ENCODE data around the gene UNC13A. TPM values are rescaled to one million over a fixed set of nuclear protein-coding genes. Genes with fewer than 3 reads are reported as not detected.
A peak's percentile ranks its signal among the peaks of the same experiment; 100 is the strongest.

The UNC13A gene
- total RNA-seq, 1 donor from 2014 or later = 0.03 TPM

DNA sequence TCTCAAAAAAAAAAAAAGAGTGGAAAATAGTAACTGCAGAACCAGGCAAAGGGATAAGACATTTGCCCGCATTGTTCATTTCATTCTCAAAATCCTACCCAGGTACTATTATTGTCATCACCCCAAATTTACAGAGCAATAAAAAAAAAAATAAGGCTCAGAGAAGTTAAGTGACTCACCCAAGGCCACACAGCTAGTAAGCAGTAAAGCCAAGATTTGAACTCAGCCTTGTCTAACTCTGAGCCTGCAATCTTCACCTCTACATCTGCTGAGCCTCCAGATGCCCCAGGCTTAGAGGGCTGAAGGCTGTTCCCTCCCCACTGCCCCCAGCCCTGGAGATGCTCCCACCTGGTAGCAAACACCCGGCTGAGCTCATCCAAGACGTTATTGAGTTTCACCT lies 61.0 kb downstream of the UNC13A start:
- DNase-seq (ENCODE audit: low read depth) = no peak

DNA sequence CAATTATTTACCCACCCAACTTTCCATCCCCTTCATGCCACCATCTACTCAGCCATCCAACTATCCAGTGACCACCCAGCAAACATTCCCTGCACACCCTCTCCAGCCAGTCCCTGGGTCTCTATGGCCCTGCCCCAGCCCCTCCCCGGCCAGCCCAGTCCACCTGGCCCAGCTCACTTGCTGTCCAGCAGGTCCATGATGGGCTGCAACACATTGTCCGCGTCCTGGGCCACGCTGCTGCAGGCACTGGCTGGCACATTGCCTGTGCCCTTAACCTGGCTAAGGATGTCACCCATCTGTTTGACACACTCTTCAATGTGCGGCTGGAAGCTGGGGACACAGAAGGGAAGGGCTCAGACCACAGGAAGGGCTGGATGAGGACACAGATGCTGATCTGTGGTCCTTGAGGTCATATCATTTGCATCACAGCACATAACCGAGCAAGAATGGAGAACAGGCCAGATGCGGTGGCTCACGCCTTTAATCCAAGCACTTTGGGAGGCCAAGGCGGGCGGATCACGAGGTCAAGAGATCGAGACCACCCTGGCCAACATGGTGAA lies 61.6 kb downstream of the UNC13A start:
- no peak for DNase-seq (ENCODE audit: low read depth)

DNA sequence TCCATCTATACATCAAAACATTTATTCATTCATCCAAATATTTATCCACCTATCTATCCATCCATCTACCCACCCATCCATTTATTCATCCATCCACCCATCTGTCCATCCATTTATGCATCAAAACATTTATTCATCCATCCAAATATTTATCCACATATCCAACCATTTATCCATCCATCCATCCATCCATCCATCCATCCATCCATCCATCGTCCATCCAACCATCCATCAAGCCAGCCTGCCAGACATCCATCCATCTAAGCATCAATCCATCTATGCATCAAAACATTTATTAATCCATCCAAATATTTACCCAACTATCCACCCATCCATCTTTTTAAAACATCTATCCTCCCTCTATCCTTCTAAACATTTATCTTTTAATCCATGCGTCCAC lies 62.2 kb downstream of the UNC13A start:
- no peak for DNase-seq (ENCODE audit: low read depth)

DNA sequence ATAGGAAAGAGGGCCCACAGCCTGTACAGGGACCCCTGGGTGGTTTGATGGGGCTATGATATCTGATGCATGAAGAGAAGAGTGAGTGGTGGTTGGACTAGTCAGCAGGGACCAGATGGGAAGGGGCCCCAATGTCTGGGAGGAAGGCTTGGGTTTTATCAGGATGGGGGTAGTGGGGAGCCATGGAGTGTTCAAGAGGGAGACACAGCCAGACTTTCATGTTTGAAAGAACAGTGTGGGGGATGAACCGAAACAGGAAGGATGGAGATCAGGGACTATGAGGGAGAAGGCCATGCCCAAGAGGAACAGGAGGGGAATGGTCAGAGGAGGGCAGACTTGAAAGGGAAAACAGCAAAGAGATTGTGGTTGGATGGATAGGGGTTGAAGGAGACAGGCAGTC lies 63.1 kb downstream of the UNC13A start:
- no peak for DNase-seq (ENCODE audit: low read depth)

DNA sequence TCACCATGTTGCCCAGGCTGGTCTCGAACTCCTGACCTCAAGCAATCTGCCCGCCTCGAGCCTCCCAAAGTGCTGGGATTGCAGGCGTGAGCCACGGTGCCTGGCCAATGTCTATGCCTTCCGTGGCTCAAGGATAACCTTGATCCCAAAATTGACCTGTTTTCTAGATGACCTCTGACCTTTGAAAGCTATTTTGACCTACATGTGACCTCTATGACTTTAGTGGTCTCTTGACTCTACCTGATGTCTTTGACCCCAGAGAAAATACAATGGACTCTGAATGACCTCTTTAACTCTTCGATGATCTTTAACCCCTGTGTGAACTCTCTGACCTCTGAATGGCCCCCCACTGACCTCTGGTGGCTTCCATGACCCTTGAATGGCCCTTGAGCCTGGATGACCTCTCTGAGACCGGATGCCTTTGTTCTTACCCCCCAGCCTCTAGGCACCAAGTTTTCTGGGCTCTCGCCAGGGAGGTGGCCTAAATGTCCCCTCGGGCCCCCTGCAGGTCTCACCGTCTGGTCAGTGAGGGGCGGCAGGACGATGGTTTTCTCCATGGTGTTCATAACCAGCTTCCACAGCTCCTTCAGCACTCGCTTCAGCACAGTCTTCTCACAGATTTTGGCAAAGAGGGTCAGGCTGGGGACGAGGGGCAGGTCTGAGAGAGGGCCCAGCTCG lies 63.7 kb downstream of the UNC13A start:
- DNase-seq (ENCODE audit: low read depth) = no peak

DNA sequence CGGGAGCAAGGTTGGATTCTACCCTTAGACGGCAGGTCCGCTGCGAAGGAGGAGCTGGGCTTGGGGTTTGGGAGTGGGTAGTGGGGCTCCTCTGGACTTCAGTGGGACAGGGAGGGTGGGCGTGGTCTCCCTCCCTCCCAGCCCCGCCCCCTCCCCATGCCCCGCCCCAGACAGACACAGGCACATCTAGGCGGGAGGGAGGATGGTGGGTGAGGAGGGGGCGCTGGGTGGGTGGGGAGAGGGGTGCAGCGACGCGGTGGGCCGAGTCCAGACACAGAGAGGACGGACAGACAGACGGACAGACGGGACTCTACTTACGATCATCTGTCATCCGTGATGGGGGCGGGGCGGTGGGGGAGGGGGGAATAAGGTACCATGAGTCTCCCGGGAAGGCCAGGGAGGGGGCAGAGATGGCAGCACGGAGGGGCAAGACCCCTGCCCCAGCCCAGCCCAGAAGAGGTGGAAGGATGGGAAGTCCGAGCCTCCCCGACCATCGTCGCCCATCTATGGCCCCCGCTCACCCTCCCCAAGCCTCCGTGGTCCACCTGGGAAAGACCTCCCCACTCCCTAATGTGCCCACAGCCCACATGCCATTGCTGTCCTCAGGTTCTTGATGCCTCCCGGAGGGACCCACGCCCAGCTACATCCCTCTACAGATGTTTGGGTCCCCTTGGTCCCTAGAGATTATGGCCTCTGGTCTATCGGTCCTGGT lies 64.8 kb downstream of the UNC13A start:
- no peak for DNase-seq (ENCODE audit: low read depth)

DNA sequence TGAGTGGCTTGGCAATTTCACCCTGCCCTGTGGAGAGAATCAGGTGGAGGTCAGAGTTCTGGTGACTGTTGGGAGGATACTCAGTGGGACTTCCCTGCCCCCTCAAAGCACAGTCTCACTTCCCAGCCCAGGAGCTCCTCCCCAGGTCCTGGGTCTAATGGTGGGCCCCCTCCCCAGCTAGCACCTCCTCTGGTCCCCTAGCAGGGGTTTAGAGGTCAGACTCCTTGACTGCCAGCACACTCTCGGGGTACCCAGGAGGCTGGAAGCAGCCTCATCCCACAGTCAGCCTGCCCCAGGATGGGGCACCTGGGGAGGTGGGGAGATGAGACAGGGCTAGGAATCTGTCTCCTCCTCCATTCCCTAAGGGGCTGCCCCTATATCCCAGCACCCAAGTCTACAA lies 67.5 kb downstream of the UNC13A start:
- no peak for DNase-seq (ENCODE audit: low read depth)

DNA sequence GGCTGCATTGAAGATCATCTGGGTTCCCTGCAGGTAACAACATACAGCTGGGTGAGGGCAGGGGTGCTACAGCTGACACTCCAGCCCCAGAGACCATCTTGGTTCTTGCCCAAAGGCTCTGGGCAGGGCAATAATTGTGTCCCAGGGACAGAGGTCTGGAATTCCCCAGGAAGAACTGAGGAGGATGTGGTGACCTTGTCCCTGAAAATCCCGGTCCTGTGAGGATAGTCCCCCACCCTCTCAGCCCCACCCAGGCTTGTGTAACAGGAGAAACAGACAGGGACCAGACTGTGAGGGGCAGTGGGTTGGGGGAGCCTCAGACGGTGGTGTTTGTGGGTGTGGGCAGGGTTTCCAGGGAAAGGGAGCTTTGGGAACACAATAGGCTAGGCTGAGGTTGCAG lies 69.2 kb downstream of the UNC13A start:
- DNase-seq (ENCODE audit: low read depth) = no peak

DNA sequence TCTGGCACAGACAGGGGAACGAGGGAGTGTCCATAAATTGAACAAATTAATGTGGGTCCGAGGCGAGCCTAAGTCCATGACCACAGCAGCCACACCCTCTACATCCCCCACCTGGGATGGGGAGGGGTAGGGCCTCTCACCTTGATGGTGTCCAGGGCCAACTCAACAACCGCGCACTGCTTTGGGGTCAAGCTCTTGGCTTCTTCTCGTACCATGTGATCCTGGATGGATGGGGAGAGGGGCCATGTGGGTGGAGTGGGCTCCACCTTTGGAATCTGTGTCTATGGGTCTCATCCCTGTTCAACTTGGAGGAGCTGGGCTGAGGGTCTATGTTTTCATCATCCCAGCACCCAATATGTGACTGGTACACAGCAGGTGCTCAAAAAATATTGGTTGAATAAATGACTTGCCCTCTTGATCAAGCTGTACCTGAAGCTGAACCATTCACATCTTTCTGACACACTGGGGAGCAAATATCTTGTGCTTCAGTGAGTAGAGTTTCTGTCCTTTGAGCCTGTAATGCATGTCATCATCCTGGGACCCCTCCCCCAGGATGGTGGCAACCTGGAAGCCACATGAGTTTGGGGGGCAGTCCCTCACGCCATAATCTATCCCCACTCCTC lies 69.8 kb downstream of the UNC13A start:
- no peak for DNase-seq (ENCODE audit: low read depth)

DNA sequence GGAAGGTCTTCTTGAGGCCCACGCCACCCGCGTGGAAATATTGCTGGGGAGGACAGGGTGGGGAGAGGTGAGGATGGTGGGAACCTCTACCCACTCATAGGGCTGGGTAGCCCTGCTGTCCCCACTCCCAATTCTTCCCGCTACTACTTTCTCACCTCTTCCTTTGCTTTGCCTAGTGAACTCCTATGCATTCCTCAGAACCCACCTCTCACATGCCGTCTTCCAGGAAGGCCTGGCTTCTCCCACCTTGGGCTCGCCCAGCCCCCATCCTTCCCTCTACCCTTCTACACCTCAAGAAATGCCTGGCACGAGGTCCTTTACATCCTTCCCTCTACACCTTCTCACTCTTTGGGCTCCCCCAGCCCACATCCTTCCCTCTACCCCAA lies 70.4 kb downstream of the UNC13A start:
- no peak for DNase-seq (ENCODE audit: low read depth)

DNA sequence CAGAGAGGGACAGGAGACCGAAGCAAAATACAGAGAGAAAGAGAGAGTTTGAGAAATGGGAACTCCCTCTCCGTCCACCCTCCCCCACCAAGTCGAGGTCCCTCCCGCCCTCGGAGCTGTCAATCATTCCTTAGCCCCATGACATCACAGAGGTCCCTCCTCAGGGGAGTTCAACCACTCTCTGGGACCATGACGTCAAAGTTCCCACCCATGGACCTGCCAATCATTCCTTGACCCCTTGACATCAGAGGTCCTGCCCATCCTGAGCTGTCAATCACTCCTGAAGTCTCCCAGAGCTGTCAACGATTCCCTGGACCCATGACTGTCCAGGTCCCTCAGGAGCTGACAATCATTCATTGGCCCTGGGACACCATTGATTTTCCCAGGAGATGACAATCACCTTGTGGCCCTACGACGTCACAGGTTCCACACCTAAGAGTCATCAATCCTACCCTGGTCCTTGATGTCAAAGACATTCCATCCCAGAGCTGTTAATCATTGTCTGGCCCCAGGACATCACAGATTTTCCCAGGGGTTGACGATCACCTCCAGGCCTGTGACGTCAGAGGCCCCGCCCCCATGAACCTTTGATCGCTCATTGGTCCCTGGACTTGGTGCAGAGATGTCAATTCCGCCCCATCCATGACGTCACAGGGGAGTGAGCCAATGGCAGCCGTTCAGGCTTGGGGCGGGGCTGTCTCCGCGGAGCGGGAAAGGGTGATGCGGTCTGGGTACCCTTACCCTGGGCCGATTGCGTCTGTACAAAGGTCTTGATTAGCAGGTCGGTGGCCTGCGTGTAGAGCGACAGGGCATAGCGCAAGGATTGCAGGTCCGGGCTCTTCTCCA lies 71.0 kb downstream of the UNC13A start:
- DNase-seq (ENCODE audit: low read depth) = no peak

DNA sequence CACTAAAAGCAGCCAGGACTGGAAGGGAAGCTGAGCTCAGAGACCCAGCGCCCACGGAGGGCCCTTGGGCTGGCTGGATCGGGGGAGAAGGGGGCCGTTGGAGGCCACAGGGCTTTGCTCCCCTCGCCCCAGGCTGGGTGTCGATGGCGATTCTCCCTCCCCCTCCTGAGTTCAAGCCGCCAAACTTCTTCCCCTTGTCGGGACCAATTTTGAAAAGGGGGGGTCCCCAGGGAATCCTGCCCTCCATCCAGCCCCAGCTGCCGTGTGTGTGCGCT lies 71.5 kb downstream of the UNC13A start:
- no peak for DNase-seq (ENCODE audit: low read depth)

DNA sequence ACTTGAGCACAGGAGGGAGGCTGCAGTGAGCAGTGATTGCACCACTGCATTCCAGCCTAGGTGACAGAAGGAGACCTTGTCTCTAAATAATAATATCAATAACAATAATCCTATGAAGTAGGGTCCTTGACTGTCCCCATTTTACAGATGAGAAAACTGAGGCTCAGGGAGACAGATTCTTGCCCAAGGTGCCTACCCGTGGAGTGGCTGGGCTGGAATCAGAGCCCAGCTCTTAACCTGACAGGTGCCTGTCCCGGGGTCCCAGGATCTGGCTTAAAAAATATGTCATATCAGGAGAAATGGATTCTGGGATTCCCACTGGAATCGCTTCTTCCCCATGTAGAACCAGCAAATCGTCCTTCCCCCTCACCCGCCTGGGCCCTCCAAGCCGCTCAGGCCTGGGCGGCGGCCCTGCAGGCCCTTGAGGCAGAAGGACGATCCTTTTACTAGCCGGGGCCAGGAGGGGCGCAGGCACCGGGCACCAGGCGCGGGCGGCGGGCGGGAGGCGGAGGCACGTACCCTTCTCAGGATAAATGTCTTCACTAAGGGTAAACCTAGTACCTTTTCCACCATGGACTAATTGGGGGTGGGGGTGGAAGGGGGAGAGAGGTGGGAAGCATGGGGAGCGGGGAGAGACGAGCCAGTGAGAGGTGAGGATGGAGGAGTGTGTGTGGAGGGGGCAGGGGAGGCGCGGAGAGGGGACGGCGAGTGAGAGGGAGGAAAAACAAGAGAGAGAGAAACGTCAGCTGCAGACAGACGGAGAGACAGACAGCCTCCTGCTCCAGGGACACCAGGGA lies 72.1 kb downstream of the UNC13A start:
- DNase-seq (ENCODE audit: low read depth) = no peak

DNA sequence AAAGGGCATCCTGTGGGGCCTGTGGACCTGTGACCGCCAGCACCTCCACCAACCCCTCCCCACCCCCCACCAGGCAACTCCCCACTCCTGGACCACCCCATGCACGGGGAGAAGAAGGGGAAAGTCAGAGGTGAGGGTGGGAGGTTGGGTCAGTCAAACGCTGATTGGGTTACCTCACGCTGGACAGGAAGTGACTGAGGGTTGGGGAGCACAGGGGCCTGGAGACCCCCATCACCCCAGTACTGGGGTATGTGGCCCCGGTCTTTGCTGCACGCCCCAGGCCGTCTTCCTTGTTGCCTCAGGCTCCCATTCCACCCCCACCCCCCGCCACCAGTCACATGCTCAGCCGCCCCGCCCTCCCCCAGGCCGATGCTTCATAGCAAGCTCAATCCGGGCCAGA lies 73.7 kb downstream of the UNC13A start:
- DNase-seq (ENCODE audit: low read depth) = no peak

DNA sequence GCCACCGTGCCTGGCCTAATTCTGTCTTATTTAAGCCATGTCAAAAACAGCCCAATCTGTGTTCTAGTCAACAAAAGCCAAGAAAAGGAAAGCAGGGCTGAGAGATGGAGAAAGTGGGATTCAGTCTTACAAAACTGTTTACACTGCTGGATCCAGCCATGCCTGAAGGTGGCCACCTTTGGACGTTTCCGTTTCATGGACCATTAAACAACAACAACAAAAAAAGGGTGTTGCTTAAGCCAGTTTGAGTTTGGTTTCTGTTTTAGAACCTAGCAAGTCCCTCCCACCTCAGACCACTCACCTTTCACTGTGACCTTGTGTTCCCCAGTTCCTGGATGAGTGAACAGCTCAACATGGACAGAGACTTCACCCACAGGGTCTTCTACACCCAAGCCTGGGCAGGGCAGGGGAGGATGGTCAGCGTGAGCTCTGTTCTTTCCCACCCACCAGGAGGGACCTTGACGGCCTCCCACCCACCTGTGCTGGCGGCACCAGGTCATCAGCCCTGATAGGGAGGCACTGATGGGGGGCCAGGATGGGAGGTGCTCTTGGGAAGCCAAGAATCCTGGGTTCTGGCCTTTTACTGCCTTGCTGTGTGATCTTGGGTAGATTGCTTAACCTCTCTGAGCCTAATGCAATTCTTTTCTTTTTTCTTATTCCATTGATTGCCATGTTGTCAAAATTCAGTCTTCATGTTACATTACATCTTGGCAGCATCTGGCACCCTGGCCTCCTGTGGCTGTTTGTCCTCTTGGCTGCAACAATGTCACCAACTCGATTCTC lies 76.5 kb downstream of the UNC13A start:
- no peak for DNase-seq (ENCODE audit: low read depth)

DNA sequence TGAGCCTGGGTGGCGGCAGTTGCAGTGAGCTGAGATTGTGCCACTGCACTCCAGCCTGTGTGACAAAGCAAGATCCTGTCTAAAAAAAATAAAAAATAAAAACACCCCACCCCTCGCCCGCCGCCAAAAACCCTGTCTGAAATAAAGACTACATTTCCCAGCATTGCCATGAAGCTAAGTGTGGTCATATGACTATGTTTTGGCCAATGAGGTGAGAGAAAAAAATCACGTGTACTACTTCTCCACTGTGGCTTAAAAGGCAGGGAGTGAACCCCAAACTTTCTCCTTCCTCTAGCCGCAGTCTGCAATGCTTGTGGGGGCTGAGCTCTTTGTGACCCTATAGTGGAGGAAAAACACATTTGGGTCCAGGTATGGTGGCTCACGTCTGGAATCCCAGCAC lies 77.8 kb downstream of the UNC13A start:
- DNase-seq (ENCODE audit: low read depth) = no peak

DNA sequence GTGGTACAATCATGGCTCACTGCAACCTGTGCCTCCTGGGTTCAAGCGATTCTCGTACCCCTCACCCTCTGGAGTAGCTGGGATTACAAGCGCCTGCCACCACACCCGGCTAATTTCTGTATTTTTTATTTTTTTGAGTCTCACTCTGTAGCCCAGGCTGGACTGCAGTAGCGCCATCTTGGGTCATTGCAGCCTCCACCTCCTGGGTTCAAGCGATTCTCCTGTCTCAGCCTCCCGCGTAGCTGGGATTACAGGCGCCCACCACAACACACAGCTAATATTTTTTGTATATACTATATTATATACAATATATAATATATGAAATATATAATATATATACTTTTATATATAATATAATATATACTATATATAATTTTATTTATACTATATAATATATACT lies 80.2 kb downstream of the UNC13A start:
- no peak for DNase-seq (ENCODE audit: low read depth)

DNA sequence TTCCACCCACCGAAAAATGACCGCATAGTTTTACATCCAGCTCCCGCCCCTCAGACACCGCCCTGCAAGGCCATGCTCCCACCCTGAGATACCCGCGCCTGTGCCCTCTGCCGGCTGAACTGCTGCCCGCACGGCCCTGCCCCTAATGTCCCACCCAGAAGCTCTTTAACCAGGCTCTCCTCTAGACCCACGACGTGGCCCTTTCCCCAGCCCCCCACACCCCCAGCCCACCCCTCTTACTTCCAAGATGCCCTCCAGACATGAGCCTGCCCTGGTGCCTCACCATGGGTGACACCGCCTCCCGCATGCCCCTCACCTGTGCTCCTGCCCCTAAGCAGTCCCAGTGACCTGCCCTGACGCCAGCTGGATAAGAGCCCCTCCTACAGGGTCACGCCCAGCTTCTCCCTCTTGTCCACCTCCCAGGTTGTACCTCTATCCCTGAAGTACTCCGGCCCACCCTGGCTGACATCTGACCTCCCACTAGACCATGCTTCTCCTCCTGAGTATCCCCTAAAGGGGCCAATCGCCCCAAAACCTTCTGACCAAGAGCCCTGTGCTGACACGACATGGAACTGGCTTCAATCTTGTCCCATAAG lies 81.5 kb downstream of the UNC13A start:
- DNase-seq (ENCODE audit: low read depth) = no peak

DNA sequence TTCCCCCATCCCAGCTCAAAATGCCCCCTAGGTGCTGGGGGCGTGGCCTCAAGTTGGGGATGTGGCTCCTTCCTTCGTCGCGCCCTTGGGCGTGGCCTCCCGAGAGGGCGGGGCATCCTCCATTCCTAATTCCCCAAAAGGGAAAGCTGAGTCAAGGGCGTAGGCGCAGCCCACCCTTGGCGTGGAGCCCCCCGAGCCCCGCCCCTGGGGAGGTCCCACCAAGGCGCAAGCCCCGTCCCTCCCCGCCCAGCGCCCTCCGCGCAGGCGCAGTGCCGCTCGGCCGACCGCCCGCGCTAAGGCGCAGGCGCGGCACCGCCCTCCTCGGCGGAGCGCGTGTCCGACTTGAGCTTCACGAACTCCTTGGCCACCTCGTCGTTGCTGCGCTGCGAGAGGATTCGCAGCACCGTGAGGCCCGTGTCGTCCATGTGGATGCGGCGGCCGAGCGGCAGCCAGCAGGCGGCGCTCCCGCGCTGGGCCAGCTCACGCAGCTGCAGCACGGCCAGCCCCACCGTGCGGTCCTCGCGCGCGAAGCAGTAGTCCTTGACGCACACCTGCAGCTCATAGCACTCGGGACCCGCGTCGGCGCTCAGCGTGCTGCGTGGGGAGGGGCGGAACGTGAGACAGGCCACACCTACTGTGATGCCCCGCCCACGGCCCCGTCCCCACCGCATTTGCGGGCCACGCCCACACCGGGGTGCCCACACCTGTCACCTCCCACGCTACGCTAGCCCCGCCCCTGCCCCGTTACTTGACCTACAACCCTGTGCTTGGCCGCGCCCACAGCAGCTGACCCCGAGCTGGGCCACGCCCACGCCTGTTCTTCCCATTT lies 82.2 kb downstream of the UNC13A start:
- DNase-seq (ENCODE audit: low read depth) = peak; percentile 18

All from myocyte (in vitro differentiated cells).